ENCODE results near the gene TANGO6.

The TANGO6 gene

DNA sequence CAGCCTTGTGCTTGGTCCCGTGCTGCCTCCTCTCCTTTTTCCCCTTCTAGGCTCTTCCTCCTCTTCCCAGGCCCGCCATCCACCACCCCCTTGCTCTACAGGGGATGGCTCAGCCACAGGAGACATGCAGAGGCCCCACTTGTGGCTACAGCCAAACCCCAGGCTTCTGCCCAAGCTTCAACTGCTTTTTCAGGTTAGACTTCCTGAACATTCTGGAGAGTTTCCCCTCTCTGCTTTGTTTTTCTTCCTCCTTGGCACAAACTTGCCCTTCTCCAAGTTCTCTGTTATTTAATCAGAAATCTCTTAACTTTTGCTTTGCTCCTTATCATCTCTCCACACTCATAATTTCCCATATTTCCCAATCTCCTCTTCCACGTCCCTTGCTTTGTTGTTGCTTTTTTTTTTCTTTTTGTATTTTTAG lies 243.8 kb downstream of the TANGO6 start:
- no peak overlapping the region for H3K4me3 ChIP-seq (ENCODE audit: low read depth, low read length)
- no peak for DNase-seq

DNA sequence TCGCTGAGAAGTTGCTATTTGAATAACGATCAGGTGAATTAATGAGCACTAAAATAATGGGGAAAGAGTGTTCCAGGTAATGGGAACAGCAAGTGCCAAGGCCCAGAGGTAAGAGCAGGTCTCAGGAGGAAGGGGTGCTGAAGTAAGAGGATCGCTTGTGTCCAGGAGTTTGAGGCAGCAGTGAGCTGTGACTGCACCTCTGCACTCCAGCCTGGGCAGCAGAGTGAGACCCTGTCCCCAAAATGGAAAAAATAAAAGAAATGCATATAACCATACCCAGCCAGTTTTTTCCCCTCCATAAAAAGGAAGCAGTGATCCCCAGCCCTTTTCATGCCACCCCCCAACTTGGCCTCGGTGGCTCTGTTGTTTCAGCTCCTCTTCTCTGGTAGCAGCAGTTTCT lies 245.4 kb downstream of the TANGO6 start:
- H3K4me3 ChIP-seq (ENCODE audit: low read depth, low read length): peak overlapping the region; percentile 41; the same call in 1 of the 2 replicates
- H3K4me1 ChIP-seq: peaks cover 10% of the 10 kb centered on the region
- DNase-seq: no peak
- no peaks in the 10 kb centered on the region for H3K9me3 ChIP-seq
- no peak for TF ChIP-seq CTCF (IDR thresholded peaks at IDR 0.05; ENCODE audit: low read depth, low read length)
- H3K27me3 ChIP-seq: no peaks in the 10 kb centered on the region
- H3K36me3 ChIP-seq: no peaks in the 10 kb centered on the region

More for the DNA sequence above, 243.8 kb downstream of the TANGO6 start:
- no peaks in the 10 kb centered on the region for H3K36me3 ChIP-seq
- no peaks in the 10 kb centered on the region for H3K9me3 ChIP-seq
- no peaks in the 10 kb centered on the region for H3K27me3 ChIP-seq
- peaks cover 10% of the 10 kb centered on the region for H3K4me1 ChIP-seq
- TF ChIP-seq CTCF (IDR thresholded peaks at IDR 0.05; ENCODE audit: low read depth, low read length): no peak

DNA sequence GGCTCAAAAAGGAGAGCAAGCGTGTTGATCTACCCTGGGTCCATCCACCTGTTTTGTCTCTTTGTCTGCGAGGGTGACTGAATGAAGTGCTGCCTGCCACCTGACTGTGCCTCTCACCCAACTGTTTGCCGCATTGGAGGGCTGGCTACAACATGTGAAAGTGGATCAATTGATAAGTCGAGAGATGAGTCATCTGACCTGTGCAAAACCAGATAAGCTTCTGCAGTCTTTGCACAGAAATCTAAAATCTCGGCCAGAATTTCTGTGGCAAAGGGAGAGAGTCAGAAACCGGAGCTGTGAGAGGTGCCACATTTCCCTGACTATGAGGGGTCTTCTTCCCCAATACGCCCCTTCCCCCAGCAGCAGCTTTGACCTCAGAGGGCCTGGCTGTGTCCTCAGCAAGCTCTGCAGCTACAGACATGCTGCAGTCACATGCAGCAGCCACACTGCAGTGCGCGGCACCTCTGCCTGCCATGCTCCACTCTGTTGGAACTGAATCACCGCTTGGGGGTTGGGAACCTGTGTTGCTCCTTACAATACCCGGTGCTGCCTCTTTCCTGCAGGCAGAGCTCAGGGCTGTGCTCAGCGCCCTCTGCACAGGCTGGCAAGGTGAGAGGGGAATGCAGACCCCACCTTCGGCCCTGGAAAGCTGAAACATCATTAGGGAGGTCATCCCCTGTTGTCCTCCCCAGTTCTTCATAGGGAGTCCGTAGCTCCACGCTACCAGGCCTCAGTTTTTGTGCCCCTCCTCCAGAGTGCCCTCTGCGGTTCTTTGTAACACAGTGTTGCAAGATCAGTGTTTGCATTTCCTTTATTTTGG lies 246.0 kb downstream of the TANGO6 start:
- Histone ChIP-seq H3K27me3 (no peaks in the 10 kb centered on the region), H3K4me1 (peaks cover 10% of the 10 kb centered on the region), H3K4me3 (ENCODE audit: low read depth, low read length) (peak overlapping the region; percentile 41), H3K9me3 (no peaks in the 10 kb centered on the region), H3K36me3 (no peaks in the 10 kb centered on the region)
- no peak for TF ChIP-seq CTCF (IDR thresholded peaks at IDR 0.05; ENCODE audit: low read depth, low read length)
- peak; percentile 70 for DNase-seq

- Histone ChIP-seq H3K36me3 (no peaks in the 10 kb centered on the region), H3K4me1 (peaks cover 6% of the 10 kb centered on the region), H3K9me3 (no peaks in the 10 kb centered on the region), H3K27me3 (no peaks in the 10 kb centered on the region), H3K4me3 (ENCODE audit: low read depth, low read length) (no peak overlapping the region)
- TF ChIP-seq CTCF (IDR thresholded peaks at IDR 0.05; ENCODE audit: low read depth, low read length): no peak
- no peak for DNase-seq
Observed at GRCh38 chr16:69093974-69094373, 250.6 kb downstream of the TANGO6 start.

- Histone ChIP-seq H3K4me3 (ENCODE audit: low read depth, low read length) (no peak overlapping the region), H3K9me3 (no peaks in the 10 kb centered on the region), H3K36me3 (no peaks in the 10 kb centered on the region), H3K4me1 (peaks cover 4% of the 10 kb centered on the region), H3K27me3 (no peaks in the 10 kb centered on the region)
- no peak for TF ChIP-seq CTCF (IDR thresholded peaks at IDR 0.05; ENCODE audit: low read depth, low read length)
- DNase-seq: no peak
Observed at GRCh38 chr16:69094501-69094900, 251.2 kb downstream of the TANGO6 start.

DNA sequence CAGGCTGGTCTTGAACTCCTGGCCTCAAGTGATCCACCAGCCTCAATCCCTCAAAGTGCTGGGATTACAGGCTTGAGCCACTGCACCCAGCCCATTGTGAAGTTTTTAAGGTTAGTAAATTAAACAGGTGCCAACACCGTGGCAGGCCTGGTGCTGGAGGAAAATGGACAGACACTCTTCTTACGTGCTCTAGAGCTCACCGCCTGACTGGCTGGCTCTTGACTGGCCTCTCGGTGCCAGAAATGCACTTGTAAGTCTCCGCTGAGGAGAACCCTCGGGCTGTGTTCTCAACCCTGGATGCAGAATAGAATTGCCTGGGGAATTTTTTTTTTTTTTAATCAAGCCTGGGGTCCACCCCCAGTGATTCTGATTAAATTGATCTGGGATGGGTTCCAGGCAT lies 251.9 kb downstream of the TANGO6 start:
- Histone ChIP-seq H3K27me3 (no peaks in the 10 kb centered on the region), H3K9me3 (no peaks in the 10 kb centered on the region), H3K4me3 (ENCODE audit: low read depth, low read length) (no peak overlapping the region), H3K4me1 (peaks cover 4% of the 10 kb centered on the region), H3K36me3 (no peaks in the 10 kb centered on the region)
- DNase-seq: no peak
- no peak for TF ChIP-seq CTCF (IDR thresholded peaks at IDR 0.05; ENCODE audit: low read depth, low read length)

All from BE2C (cell line).